Measurements from ENCODE around the gene CMBL. TPM values are rescaled to one million over a fixed set of nuclear protein-coding genes. Genes with fewer than 3 reads are reported as not detected.

Gene CMBL
- polyA plus RNA-seq, 5 donors, result 18.8 to 22.8 (median 22.0) TPM

Other genes with a start within 250 kb of the CMBL start
- gene ATPSCKMT, start 58.0 kb downstream of the CMBL start, polyA plus RNA-seq (ENCODE audit: insufficient read depth in 1 of 5, insufficient read length in 5 of 5, low replicate concordance in 1 of 5), result 10 to 100 TPM; 16.5 to 26.0 (median 20.0) TPM
- 100 to 1,000 TPM; 187 to 214 (median 194) TPM for gene CCT5, start 57.6 kb downstream of the CMBL start, polyA plus RNA-seq (ENCODE audit: insufficient read depth in 1 of 5, insufficient read length in 5 of 5, low replicate concordance in 1 of 5)
- 100 to 1,000 TPM; 118 to 201 (median 163) TPM for gene MARCHF6, start 45.8 kb upstream of the CMBL start, polyA plus RNA-seq (ENCODE audit: insufficient read depth in 1 of 5, insufficient read length in 5 of 5, low replicate concordance in 1 of 5)
- gene ROPN1L, start 134.0 kb upstream of the CMBL start, polyA plus RNA-seq (ENCODE audit: insufficient read depth in 1 of 5, insufficient read length in 5 of 5, low replicate concordance in 1 of 5), result 1 to 10 TPM; 1.5 to 8.1 (median 5.6) TPM